A204.1 (cell line): ENCODE results near the gene SEC24C.

ENCODE experiments used
- FAIRE-seq: peaks from 2 replicates; lab custom pipeline; 2012; peaks lifted over from hg19 to GRCh38; lab: Jason Lieb, UNC

The SEC24C gene

DNA sequence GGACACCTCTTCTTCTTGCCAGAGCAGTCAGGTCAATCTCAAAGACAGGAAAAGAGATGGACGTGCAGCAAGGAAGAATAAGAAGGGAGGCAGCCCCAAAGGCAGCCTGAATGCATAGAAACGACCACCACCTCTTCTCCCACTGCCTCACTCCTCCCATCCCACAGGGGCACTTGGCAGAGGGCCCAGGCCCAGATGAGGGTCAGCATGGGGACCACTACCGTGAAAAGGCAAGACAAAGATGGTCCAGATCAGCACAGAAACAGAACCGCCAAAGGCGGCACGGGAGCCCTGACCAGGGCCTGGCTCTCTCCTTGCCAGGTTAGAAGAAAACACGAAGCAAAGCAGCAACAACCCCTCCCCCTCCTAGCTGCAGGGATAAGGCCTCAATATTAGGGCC lies 69.2 kb downstream of the SEC24C start:
- FAIRE-seq = no peak

DNA sequence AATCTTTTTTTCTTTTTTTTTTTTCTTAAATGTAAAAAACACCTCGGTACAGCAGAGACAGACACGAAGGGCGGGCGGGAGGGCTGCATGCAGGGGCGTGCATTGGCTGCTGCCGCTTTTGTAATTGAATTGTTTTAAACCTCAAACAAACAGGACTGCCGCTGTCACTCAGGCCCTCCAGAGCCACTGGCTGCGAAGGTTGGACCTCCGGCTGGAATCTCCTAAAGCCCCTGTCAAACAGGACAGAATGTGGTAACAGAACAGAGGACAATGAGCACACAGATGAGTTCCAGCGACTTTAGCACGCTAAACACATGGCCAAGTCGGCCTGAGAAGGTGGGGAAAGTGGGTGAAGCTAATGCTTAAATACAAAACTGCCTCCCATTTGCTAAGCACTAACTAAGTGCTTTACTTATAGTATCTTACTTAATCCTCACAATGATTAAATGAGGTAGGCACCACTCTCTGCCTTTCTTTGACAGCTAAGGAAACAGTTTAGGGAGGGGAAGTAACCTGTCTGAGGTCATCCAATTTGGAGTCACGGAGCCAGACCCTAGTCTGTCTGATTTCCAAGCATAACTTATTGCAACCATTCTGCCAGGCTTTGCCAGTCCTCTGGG lies 70.2 kb downstream of the SEC24C start:
- no peak for FAIRE-seq

DNA sequence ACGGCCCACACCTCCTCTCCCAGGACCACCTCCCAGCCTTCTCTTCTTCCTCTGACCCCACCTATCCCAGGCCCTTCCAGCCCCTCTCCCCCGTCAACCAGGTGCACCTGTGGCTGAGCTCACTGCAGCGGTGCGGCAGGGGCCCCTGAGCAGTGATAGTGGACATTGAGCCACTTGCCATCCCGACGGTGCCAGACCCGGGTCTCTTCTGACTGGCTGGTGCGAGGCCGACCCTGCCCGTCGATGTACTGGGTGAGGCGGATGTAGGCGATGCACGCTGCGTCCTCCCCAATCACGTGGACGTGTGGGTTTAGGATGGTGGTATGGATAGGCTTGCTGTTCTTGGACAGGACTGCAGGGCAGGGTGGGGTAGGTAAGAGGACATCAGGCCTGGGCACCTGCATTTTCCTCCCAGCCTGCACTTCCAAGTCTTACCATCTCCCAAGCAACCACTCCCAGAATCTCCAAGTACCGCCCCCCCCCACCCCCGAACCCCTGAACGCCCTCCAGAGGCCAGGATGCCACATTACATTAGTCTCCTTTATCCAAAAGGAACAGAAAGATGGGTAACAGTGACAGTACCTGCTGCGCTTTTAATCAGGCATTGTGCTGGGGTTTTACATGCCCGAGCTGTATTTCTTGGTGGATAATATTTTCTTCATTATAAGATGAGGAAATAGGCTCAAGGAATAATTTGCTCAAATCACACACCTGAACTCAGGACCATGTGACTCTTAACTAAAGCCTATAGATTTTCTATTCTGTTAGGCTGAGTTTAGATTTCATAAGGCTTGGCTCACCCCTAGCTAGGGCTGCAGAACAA lies 70.9 kb downstream of the SEC24C start:
- no peak for FAIRE-seq

DNA sequence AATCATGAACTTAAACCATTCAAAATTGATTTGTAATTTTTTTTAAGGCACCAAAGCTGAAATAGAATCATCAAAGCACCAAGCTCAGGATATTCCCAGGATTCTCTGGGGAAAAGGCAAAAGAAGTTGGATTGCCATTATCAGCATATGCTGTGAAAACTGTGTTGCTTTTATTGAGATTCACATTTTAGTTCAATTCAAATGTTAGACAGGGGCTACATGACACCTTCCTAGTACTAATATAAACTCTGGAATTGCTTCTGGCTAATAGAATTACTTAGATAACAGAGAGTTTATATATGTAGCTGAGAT lies 71.5 kb downstream of the SEC24C start:
- no peak for FAIRE-seq

DNA sequence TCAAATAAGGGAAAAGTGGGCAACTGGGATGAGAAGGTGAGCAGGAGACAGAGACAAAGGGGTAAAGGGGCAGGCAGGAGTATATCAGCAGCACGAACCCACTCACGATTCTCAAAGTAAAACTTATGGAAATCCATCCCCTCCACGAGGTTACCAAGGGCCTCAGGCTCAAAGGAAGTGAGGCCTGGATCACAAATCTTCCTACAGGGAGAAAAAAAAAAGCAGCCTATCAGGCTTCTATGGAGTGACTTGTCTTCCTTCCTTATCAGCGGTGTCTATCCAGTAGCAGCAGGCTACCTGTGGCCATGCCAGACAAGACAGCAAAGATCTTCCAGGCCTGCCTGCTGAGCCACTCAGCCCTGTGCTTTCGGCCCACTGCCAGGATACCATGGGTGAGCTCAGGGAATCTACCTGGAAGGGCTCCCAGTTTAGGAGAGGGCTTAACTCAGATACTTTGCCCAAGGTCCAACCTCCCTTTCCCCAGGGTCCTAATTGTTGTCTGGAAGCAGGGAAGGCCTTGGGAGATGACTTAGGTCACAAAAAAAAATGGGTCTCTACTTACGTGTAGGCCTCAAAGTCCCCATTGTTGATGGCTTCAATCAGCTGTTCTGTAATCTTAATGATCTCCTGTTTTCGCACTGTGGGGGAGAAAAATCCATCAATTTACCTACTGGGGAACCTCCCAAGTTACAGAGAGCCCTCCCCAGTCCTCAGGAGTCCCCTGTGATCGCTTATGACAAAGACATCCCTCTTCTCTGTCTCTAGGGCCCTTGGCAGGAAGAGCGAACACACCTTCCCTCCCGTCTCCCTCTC lies 73.0 kb downstream of the SEC24C start:
- no peak for FAIRE-seq

DNA sequence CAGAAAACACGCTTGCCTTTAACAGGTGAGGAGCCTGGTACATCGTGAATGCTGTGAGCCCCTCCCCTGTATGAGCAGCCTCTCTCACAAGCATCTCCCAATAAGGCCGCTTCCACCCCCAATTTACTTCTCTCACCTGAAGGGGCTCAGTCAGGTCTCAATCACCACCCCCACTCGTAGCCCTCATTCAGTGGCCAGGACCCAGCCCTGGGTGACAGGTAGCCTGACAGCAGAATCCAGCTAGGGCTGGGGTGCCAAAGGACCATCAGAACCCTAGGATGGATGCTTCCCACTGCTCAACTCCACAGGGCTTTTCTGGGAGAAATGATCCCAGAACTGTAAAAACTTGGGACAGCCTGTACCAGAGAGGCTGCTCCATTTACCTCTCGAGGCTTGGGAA lies 73.7 kb downstream of the SEC24C start:
- no peak for FAIRE-seq

DNA sequence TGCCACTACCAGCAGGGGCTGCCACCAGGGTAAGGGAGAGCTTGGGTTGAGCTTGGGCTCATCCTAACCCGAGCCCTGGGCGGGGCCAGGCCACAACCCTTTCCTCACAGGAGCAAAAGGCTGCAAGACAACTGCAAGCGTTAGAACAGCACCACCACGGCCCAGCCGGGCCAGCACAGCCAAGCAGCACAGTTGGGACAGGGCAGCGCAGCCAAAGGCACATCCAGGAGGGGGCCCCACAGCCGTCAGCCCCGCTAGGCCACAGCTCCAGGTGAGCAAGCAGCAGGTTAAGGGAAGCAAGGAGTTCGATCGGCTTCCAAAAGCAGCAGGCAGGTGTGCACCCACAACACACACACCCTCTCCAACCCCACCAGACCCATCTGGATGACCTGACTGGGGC lies 74.2 kb downstream of the SEC24C start:
- FAIRE-seq = no peak

DNA sequence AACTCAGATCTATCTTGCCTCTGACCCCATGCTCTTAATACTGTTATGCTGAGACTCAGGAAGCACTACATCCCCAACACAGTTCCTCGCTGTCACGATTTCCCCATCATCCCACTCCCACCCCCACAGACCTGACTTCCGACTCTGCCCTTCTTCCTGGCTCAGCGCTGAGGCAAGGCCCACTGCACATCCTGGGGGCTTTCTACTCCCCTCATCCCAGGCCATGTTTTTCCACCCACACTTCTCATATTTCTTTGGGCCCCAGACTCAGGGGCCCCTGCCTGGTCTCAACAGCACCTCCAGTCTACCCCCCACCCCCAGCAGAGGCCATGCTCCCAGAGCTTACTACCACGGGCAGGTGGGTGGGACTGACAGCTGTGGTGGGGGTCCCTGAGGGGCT lies 74.9 kb downstream of the SEC24C start:
- FAIRE-seq = no peak

DNA sequence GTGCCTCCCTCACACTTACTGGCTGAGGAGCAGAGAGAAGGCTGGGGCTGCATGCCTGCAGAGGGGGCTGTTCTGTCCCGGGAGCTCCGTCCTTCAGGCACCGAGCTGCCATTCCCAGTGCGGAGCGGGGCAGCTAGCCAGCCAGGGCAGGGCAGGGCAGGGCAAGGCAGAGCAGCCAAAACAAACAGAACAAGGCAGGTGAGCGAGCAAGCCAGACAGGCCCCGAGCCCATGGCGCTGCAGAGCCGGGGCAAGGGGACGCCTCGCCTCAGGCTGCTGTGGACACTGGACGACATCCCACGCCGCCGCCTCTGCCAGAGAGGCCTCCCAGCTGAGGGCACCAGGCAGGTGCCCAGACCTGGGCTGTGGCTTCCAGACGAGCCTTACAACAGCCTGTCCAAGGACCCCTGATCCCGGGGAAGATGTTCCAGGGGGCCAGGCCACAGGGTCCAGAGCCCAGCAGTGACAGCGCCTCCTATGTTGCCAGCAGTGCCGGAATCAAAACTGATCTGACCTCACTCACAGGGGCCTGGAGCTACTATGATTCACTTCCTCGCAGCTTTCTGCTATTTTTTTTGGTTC lies 75.4 kb downstream of the SEC24C start:
- no peak for FAIRE-seq
